ENCODE results near the gene PGAP6. TPM values are rescaled to one million over a fixed set of nuclear protein-coding genes. Genes with fewer than 3 reads are reported as not detected.

Gene PGAP6
- total and polyA plus RNA-seq, 10 donors: 19.5 to 63.2 (median 43.9) TPM

GRCh38 chr16:386641-387156, 4.9 kb upstream of the PGAP6 start:
- DNase-seq: peak; percentile 64
- peaks cover 0 to under 1% (median 0%) of the 10 kb centered on the region in 8 donors for H3K9me3 ChIP-seq
- intact Hi-C loops (cut with DNase I; ENCODE audit: low total_unique reads): no loop called here
- no peaks in the 10 kb centered on the region for H3K27me3 ChIP-seq (replicated peaks in 1 of 7)
- H3K36me3 ChIP-seq: no peaks in the 10 kb centered on the region
- no peak overlapping the region for H3K27ac ChIP-seq
- peaks cover 11 to 41% (median 25%) of the 10 kb centered on the region in 6 donors for H3K4me1 ChIP-seq
- TF ChIP-seq POLR2AphosphoS5 (IDR thresholded peaks at IDR 0.05) (no peak), POLR2A (IDR thresholded peaks at IDR 0.05) (no peak), CTCF (IDR thresholded peaks at IDR 0.05 in 8 of 11, conservative IDR thresholded peaks at IDR 0.05 in 3 of 11) (no peak)
- no peak overlapping the region for H3K4me3 ChIP-seq
- 78 to 89% (median 86%) methylated on average over 19 of the region's 19 CpGs for WGBS, 5 donors

GRCh38 chr16:383326-384051, 1.7 kb upstream of the PGAP6 start:
- Histone ChIP-seq H3K4me1 (peaks cover 17 to 68% (median 49%) of the 10 kb centered on the region in 6 donors), H3K27ac (peak overlapping the region; percentile 49 to 92 (median 86)), H3K27me3 (replicated peaks in 1 of 7) (no peaks in the 10 kb centered on the region), H3K9me3 (no peaks in the 10 kb centered on the region), H3K4me3 (peak overlapping the region; percentile 80 to 100 (median 96)), H3K36me3 (no peaks in the 10 kb centered on the region)
- intact Hi-C loops (cut with DNase I; ENCODE audit: low total_unique reads): no loop called here
- peak; percentile 88 for DNase-seq
- 14 to 32% (median 18%) methylated on average over 29 to 33 of the region's 33 CpGs for WGBS, 5 donors
- TF ChIP-seq POLR2A (IDR thresholded peaks at IDR 0.05): no peak
- peak in 2 of 3 donors; percentile 72 to 81 for TF ChIP-seq POLR2AphosphoS5 (IDR thresholded peaks at IDR 0.05)
- TF ChIP-seq CTCF (IDR thresholded peaks at IDR 0.05 in 8 of 11, conservative IDR thresholded peaks at IDR 0.05 in 3 of 11): peak in 1 of 11 experiments; percentile 10

- TF ChIP-seq POLR2A (IDR thresholded peaks at IDR 0.05) (no peak), POLR2AphosphoS5 (IDR thresholded peaks at IDR 0.05) (peak in 1 of 3 donors; percentile 34)
- H3K27me3 ChIP-seq (replicated peaks in 1 of 7): no peaks in the 10 kb centered on the region
- H3K4me1 ChIP-seq: peaks cover 17 to 66% (median 49%) of the 10 kb centered on the region in 6 donors
- peaks cover 0 to 17% (median 15%) of the 10 kb centered on the region in 6 donors for H3K36me3 ChIP-seq
- intact Hi-C loops (cut with DNase I; ENCODE audit: low total_unique reads): no loop called here
- peak; percentile 92 for DNase-seq
- peak overlapping the region; percentile 86 to 100 (median 96) for H3K4me3 ChIP-seq
- H3K9me3 ChIP-seq: no peaks in the 10 kb centered on the region
- H3K27ac ChIP-seq: peak overlapping the region; percentile 27 to 92 (median 82)
- WGBS, 5 donors: 0 to 2% (median 0%) methylated on average over 8 to 73 of the region's 73 CpGs
Measured at GRCh38 chr16:381012-381788, 578 bp downstream of the PGAP6 start.

- H3K27me3 ChIP-seq (replicated peaks in 1 of 7): no peaks in the 10 kb centered on the region
- H3K9me3 ChIP-seq: no peaks in the 10 kb centered on the region
- no peak for DNase-seq
- 5 to 32% (median 7%) methylated on average over 8 to 12 of the region's 12 CpGs for WGBS, 5 donors
- TF ChIP-seq CTCF (IDR thresholded peaks at IDR 0.05 in 8 of 11, conservative IDR thresholded peaks at IDR 0.05 in 3 of 11) (no peak), POLR2AphosphoS5 (IDR thresholded peaks at IDR 0.05) (no peak), POLR2A (IDR thresholded peaks at IDR 0.05) (no peak)
- H3K4me1 ChIP-seq: peaks cover 17 to 60% (median 49%) of the 10 kb centered on the region in 6 donors
- peaks cover 0 to 22% (median 20%) of the 10 kb centered on the region in 6 donors for H3K36me3 ChIP-seq
- intact Hi-C loops (cut with DNase I; ENCODE audit: low total_unique reads): no loop called here
- H3K27ac ChIP-seq: peak overlapping the region in 6 of 8 donors; percentile 78 to 92 (median 88)
- H3K4me3 ChIP-seq: peak overlapping the region; percentile 86 to 100 (median 96)
Measured at GRCh38 chr16:380762-381011, 1.1 kb downstream of the PGAP6 start.
